Endothelial cell of umbilical vein (primary cell): ENCODE results near the gene CCDC93. TPM values are rescaled to one million over a fixed set of nuclear protein-coding genes. Genes with fewer than 3 reads are reported as not detected.

Experiments
- BruUV-seq: library from RNA; stranded (reverse); fragments of 400-500 nt; replicated peaks from 2 replicates; lab custom pipeline; 2021; lab: Mats Ljungman, UMichigan
- CTCF ChIA-PET: fragments of 300-600, 350-600 bp; sonication (Branson Sonifier 250); formaldehyde crosslinking; loops from one replicate; lab custom pipeline; 2021; ENCODE audit warnings: antibody characterized with exemption, inconsistent platforms; lab: Charles Lee
- POLR2A ChIA-PET: fragments of 300-600, 350-600 bp; sonication (Branson Sonifier 250); formaldehyde crosslinking; loops from one replicate; lab custom pipeline; 2021; ENCODE audit warnings: antibody characterized with exemption, inconsistent platforms; lab: Charles Lee
- DNase-seq: peaks from one replicate; pipeline ENCODE4 v3.0.0-alpha.2; 2011; ENCODE audit warnings: low read depth, low spot score
- FAIRE-seq: peaks from 2 replicates; lab custom pipeline; 2011; peaks lifted over from hg19 to GRCh38; lab: Jason Lieb, UNC
- H2AFZ ChIP-seq: 2 replicates; pipeline ENCODE4 v1.6.0; 2012; ENCODE audit warnings: low read depth, low read length, control low read depth, inconsistent platforms
- H3K27ac ChIP-seq: 2 replicates; pipeline ENCODE4 v1.5.1; 2011; ENCODE audit warnings: low read depth, mild to moderate bottlenecking, control low read depth, low read length, moderate library complexity; ENCODE audit not compliant: insufficient read depth
- H3K27me3 ChIP-seq, 2 experiments: 2 replicates each; pipeline versions ENCODE4 v1.6.0 to v1.6.1; 2011; ENCODE audit warnings: low read length in 2 of 2, mixed read lengths in 1 of 2; ENCODE audit not compliant: control insufficient read depth in 2 of 2, insufficient read depth in 2 of 2
- H3K36me3 ChIP-seq, 2 experiments: 2 replicates in 1 of 2; 3 replicates in 1 of 2; pipeline ENCODE4 v1.5.1; 2011; ENCODE audit warnings: low read length in 2 of 2, mild to moderate bottlenecking in 1 of 2, moderate library complexity in 1 of 2; ENCODE audit not compliant: control insufficient read depth in 2 of 2, insufficient read depth in 2 of 2; ENCODE audit errors: extremely low read depth in 1 of 2
- H3K4me1 ChIP-seq: 3 replicates; pipeline ENCODE4 v1.5.1; 2011; ENCODE audit warnings: mild to moderate bottlenecking, low read length; ENCODE audit not compliant: control insufficient read depth, insufficient read depth; ENCODE audit errors: extremely low read depth
- H3K4me2 ChIP-seq: 2 replicates; pipeline ENCODE4 v1.6.1; 2011; ENCODE audit warnings: low read length, control low read depth, mixed read lengths; ENCODE audit not compliant: insufficient read depth
- H3K4me3 ChIP-seq, 3 experiments: fragments of 200-600 bp in 1 of 3; sonication (generic), shearing (Covaris generic) in 1 of 3; replicated peaks in 1 of 3; 2 replicates each; pipeline ENCODE4 v1.5.1; 2011 to 2016; ENCODE audit warnings: control low read depth in 3 of 3, low read length in 3 of 3, mild to moderate bottlenecking in 2 of 3, inconsistent platforms in 1 of 3, low read depth in 1 of 3, moderate library complexity in 1 of 3; ENCODE audit not compliant: insufficient read depth in 1 of 3
- H3K79me2 ChIP-seq: 2 replicates; pipeline ENCODE4 v1.6.0; 2012; ENCODE audit warnings: low read length, inconsistent platforms; ENCODE audit not compliant: control insufficient read depth, insufficient read depth
- H3K9ac ChIP-seq: replicated peaks from 2 replicates; pipeline ENCODE3; 2011; ENCODE audit warnings: low read length, control low read depth; ENCODE audit not compliant: insufficient read depth; ENCODE audit errors: extremely low read depth
- H3K9me1 ChIP-seq: replicated peaks from 3 replicates; pipeline ENCODE4 v1.6.0; 2011; ENCODE audit warnings: mild to moderate bottlenecking, low read length; ENCODE audit not compliant: control insufficient read depth, insufficient read depth; ENCODE audit errors: extremely low read depth
- H3K9me3 ChIP-seq: replicated peaks from 2 replicates; pipeline ENCODE4 v1.5.1; 2012; ENCODE audit warnings: low read length, inconsistent platforms; ENCODE audit not compliant: control insufficient read depth, insufficient read depth
- H4K20me1 ChIP-seq: replicated peaks from 2 replicates; pipeline ENCODE3; 2011; ENCODE audit warnings: mild to moderate bottlenecking, low read length; ENCODE audit not compliant: control insufficient read depth, insufficient read depth; ENCODE audit errors: extremely low read depth
- FOS ChIP-seq: IDR thresholded peaks from 2 replicates; pipeline ENCODE4 v1.6.1; 2011; ENCODE audit warnings: mild to moderate bottlenecking, low read length, moderate library complexity, borderline replicate concordance; ENCODE audit not compliant: insufficient read depth
- GATA2 ChIP-seq: IDR thresholded peaks from 2 replicates; pipeline ENCODE4 v1.7.0; 2011; ENCODE audit warnings: low read depth, mild to moderate bottlenecking, moderate library complexity, mixed read lengths, low read length; ENCODE audit not compliant: insufficient read length, insufficient read depth
- MAX ChIP-seq: IDR thresholded peaks from 2 replicates; pipeline ENCODE4 v1.6.1; 2011; ENCODE audit not compliant: insufficient read depth, insufficient read length
- MYC ChIP-seq: IDR thresholded peaks from one replicate; pipeline ENCODE4 v1.6.1; 2011; ENCODE audit warnings: mild to moderate bottlenecking, low read depth, low read length
- POLR2A ChIP-seq: IDR thresholded peaks from 2 replicates; pipeline ENCODE4 v1.6.1; 2012; ENCODE audit warnings: low read depth, mild to moderate bottlenecking, control low read depth, low read length
- POLR2AphosphoS5 ChIP-seq: IDR thresholded peaks from 2 replicates; pipeline ENCODE4 v1.6.1; 2012; ENCODE audit warnings: low read depth, mild to moderate bottlenecking, control low read depth, low read length, moderate library complexity; ENCODE audit not compliant: insufficient read depth
- dilution Hi-C: fragments of 300-500 bp; cut with MboI; formaldehyde crosslinking; loops from one replicate; pipeline ENCODE4 v1.15.0; 2019; ENCODE audit warnings: low sequenced_read_pairs; ENCODE audit not compliant: extremely low pct_ligation_motif_present
- intact Hi-C: fragments of 100-400 bp; cut with micrococcal nuclease; formaldehyde crosslinking; loops from one replicate; pipeline ENCODE4 v1.10.0; 2022
- polyA plus RNA-seq, 4 experiments: library from polyadenylated mRNA; depleted of rRNA in 3 of 4; stranded (reverse) in 3 of 4; unstranded in 1 of 4; fragments of >200 nt; gene quantifications; 2 replicates each; pipeline versions ENCODE4 v1.2.1 to v1.2.3, GENCODE V29; 2011 to 2012; ENCODE audit warnings: missing spikeins in 1 of 4
- total RNA-seq: library from RNA; stranded (reverse); gene quantifications from 2 replicates; pipeline ENCODE4 v1.2.3, GENCODE V29; 2021
- TF ChIP-seq, protein P1 (sequence below), 2 donors: IDR thresholded peaks; 1 replicate in 1 of 2; 2 replicates in 1 of 2; pipeline ENCODE4 v1.5.1; 2011; ENCODE audit warnings: low read length in 2 of 2, mild to moderate bottlenecking in 2 of 2, moderate library complexity in 2 of 2, control low read depth in 1 of 2, inconsistent platforms in 1 of 2, low read depth in 1 of 2; ENCODE audit not compliant: insufficient read depth in 1 of 2; ENCODE audit errors: extremely low read depth in 1 of 2

The CCDC93 gene
- total and polyA plus RNA-seq, 2 donors (not counting 3 experiments of a cell fraction or from before 2014, with no cell fraction given): 13.8 to 35.1 TPM

DNA sequence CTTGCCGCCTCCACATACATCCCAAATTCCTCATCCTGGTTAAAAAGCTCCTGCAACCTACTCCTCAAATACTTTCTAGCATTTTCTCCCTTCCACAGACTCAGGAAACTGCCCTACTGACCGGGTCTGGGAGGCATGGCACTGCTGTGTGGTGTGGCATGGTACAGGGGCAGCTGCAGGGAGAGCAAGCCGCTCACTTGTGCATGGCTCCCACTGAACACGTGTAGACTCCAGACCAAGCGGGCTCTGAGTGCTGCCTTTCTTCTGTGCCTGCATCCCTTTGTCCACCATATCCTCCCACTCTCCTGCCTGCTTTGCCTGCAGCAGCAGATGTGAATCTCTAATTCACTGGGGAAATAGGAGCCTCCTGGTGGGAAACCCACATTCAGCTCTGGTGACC, 72.2 kb downstream of the CCDC93 start:
- Histone ChIP-seq H3K27me3 (no peaks in the 10 kb centered on the region), H3K79me2 (no peaks in the 10 kb centered on the region), H3K9me3 (no peaks in the 10 kb centered on the region), H3K9me1 (no peaks in the 10 kb centered on the region), H3K4me2 (no peak overlapping the region), H2AFZ (no peak overlapping the region), H3K4me3 (no peak overlapping the region), H3K9ac (no peak overlapping the region), H3K27ac (no peak overlapping the region), H4K20me1 (no peaks in the 10 kb centered on the region), H3K36me3 (peaks cover 26 to 44% of the 10 kb centered on the region in 2 experiments), H3K4me1 (no peaks in the 10 kb centered on the region)
- intact Hi-C loops: no loop called here
- BruUV-seq: no TSS peak
- ChIA-PET CTCF (interaction anchor here (4.6 kb wide), 1 partner anchor 62 kb away, joined by 25 read pairs; no protein-coding TSS in a partner anchor), POLR2A (no interaction called here)
- DNase-seq: no peak
- TF ChIP-seq GATA2 (no peak), POLR2A (no peak)
- TF ChIP-seq, protein P1, sequence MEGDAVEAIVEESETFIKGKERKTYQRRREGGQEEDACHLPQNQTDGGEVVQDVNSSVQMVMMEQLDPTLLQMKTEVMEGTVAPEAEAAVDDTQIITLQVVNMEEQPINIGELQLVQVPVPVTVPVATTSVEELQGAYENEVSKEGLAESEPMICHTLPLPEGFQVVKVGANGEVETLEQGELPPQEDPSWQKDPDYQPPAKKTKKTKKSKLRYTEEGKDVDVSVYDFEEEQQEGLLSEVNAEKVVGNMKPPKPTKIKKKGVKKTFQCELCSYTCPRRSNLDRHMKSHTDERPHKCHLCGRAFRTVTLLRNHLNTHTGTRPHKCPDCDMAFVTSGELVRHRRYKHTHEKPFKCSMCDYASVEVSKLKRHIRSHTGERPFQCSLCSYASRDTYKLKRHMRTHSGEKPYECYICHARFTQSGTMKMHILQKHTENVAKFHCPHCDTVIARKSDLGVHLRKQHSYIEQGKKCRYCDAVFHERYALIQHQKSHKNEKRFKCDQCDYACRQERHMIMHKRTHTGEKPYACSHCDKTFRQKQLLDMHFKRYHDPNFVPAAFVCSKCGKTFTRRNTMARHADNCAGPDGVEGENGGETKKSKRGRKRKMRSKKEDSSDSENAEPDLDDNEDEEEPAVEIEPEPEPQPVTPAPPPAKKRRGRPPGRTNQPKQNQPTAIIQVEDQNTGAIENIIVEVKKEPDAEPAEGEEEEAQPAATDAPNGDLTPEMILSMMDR (IDR thresholded peaks at IDR 0.05; ENCODE audit: extremely low read depth in 1 of 2, insufficient read depth in 1 of 2, low read depth in 1 of 2, low read length in 2 of 2): no peak
- no peak for FAIRE-seq
- dilution Hi-C loops: no loop called here

- no peak for DNase-seq
- Histone ChIP-seq H4K20me1 (no peaks in the 10 kb centered on the region), H3K9me3 (no peaks in the 10 kb centered on the region), H3K9me1 (no peaks in the 10 kb centered on the region), H3K9ac (no peak overlapping the region), H3K36me3 (peaks cover 20 to 34% of the 10 kb centered on the region in 2 experiments), H3K27me3 (no peaks in the 10 kb centered on the region), H2AFZ (no peak overlapping the region), H3K27ac (no peak overlapping the region), H3K4me3 (no peak overlapping the region), H3K4me1 (no peaks in the 10 kb centered on the region), H3K4me2 (no peak overlapping the region), H3K79me2 (no peaks in the 10 kb centered on the region)
- no peak for TF ChIP-seq MYC
- TF ChIP-seq FOS: no peak
- TF ChIP-seq GATA2: no peak
- no peak for TF ChIP-seq MAX
- no peak for TF ChIP-seq POLR2AphosphoS5
- TF ChIP-seq, protein P1 (IDR thresholded peaks at IDR 0.05; ENCODE audit: extremely low read depth in 1 of 2, insufficient read depth in 1 of 2, low read depth in 1 of 2, low read length in 2 of 2): no peak
- TF ChIP-seq POLR2A: no peak
- ChIA-PET POLR2A (no interaction called here), CTCF (interaction anchor here (4.6 kb wide), 1 partner anchor 63 kb away, joined by 25 read pairs; no protein-coding TSS in a partner anchor)
- BruUV-seq: no TSS peak
- dilution Hi-C loops (no loop called here), intact Hi-C loops (no loop called here)
- FAIRE-seq: no peak
Observed at GRCh38 chr2:117940436-117940835, 73.4 kb downstream of the CCDC93 start.
